HepG2 (cell line): Measurements from ENCODE around the gene C14orf93. TPM values are rescaled to one million over a fixed set of nuclear protein-coding genes. Genes with fewer than 3 reads are reported as not detected.
A peak's percentile ranks its signal among the peaks of the same experiment; 100 is the strongest.

ENCODE experiments used
- FUBP1 ChIP-seq: sonication (generic); formaldehyde crosslinking; IDR thresholded peaks from 2 replicates; pipeline ENCODE4 v1.5.1; 2020; ENCODE audit warnings: missing genetic modification reagents, mild to moderate bottlenecking, borderline replicate concordance
- GLI4 ChIP-seq: sonication (generic); formaldehyde crosslinking; IDR thresholded peaks from 2 replicates; pipeline ENCODE4 v1.5.1; 2020; ENCODE audit warnings: missing genetic modification reagents, mild to moderate bottlenecking, moderate library complexity, borderline replicate concordance
- MAFG ChIP-seq: sonication (generic); formaldehyde crosslinking; IDR thresholded peaks from 2 replicates; pipeline ENCODE4 v1.5.1; 2020; ENCODE audit warnings: mild to moderate bottlenecking, missing genetic modification reagents
- MTF1 ChIP-seq: sonication (generic); formaldehyde crosslinking; IDR thresholded peaks from 2 replicates; pipeline ENCODE4 v1.5.0; 2020; ENCODE audit warnings: missing genetic modification reagents
- NFYC ChIP-seq: IDR thresholded peaks from 2 replicates; pipeline ENCODE4 v1.6.1; 2016; ENCODE audit warnings: missing genetic modification reagents, missing compliant biosample characterization
- TMF1 ChIP-seq: sonication (generic); formaldehyde crosslinking; IDR thresholded peaks from 2 replicates; pipeline ENCODE4 v1.8.1; 2022; ENCODE audit warnings: low read depth, missing genetic modification reagents
- ZC3H4 ChIP-seq: sonication (generic); formaldehyde crosslinking; IDR thresholded peaks from 2 replicates; pipeline ENCODE4 v1.4.0; 2020; ENCODE audit warnings: missing genetic modification reagents, borderline replicate concordance
- ZNF225 ChIP-seq: sonication (generic); formaldehyde crosslinking; IDR thresholded peaks from 2 replicates; pipeline ENCODE4 v1.4.0; 2020; ENCODE audit warnings: mild to moderate bottlenecking, missing genetic modification reagents
- ZNF232 ChIP-seq: sonication (generic); formaldehyde crosslinking; IDR thresholded peaks from 2 replicates; pipeline ENCODE4 v1.4.0; 2020; ENCODE audit warnings: missing genetic modification reagents, borderline replicate concordance
- ZNF574 ChIP-seq: sonication (generic); formaldehyde crosslinking; IDR thresholded peaks from 2 replicates; pipeline ENCODE4 v1.4.0; 2020; ENCODE audit warnings: missing genetic modification reagents
- ZNF687 ChIP-seq: sonication (generic); formaldehyde crosslinking; IDR thresholded peaks from 2 replicates; pipeline ENCODE4 v1.5.1; 2020; ENCODE audit warnings: mild to moderate bottlenecking, missing genetic modification reagents, moderate library complexity
- polyA plus RNA-seq, 8 experiments: library from polyadenylated mRNA; depleted of rRNA in 3 of 8; stranded (reverse) in 7 of 8; unstranded in 1 of 8; fragments of >200 nt; fragmentation: Illumina TruSeq in 4 of 8; extraction: Trizol in 4 of 8; gene quantifications; 2 replicates each; pipeline versions ENCODE4 v1.2.1 to v1.2.3, GENCODE V29; 2011 to 2016; ENCODE audit warnings: low read depth in 4 of 8, missing spikeins in 1 of 8, mixed read lengths in 1 of 8; ENCODE audit not compliant: insufficient read depth in 1 of 8
- total RNA-seq, 5 experiments: library from RNA; depleted of rRNA; stranded (reverse); fragments of >200 nt; fragmentation: Illumina TruSeq; extraction: Trizol; gene quantifications; 2 replicates each; pipeline ENCODE4 v1.2.3, GENCODE V29; 2016; ENCODE audit warnings: low read depth in 1 of 5
- TF ChIP-seq, protein P1 (sequence below): sonication (generic); formaldehyde crosslinking; IDR thresholded peaks from 2 replicates; pipeline ENCODE4 v1.4.0; 2020; ENCODE audit warnings: low read depth, mild to moderate bottlenecking, missing genetic modification reagents
- TF ChIP-seq, protein P2 (sequence below): sonication (generic); formaldehyde crosslinking; IDR thresholded peaks from 2 replicates; pipeline ENCODE4 v1.5.0; 2020; ENCODE audit warnings: missing genetic modification reagents, mild to moderate bottlenecking, borderline replicate concordance
- TF ChIP-seq, protein P3 (sequence below): sonication (generic); formaldehyde crosslinking; IDR thresholded peaks from 2 replicates; pipeline ENCODE4 v1.5.0; 2020; ENCODE audit warnings: mild to moderate bottlenecking, missing genetic modification reagents, borderline replicate concordance

C14orf93 gene
- total and polyA plus RNA-seq, 2 of the 13 experiments (the other 11 are each of a cell fraction or from before 2014, with no cell fraction given): 11.4 to 22.5 TPM

DNA sequence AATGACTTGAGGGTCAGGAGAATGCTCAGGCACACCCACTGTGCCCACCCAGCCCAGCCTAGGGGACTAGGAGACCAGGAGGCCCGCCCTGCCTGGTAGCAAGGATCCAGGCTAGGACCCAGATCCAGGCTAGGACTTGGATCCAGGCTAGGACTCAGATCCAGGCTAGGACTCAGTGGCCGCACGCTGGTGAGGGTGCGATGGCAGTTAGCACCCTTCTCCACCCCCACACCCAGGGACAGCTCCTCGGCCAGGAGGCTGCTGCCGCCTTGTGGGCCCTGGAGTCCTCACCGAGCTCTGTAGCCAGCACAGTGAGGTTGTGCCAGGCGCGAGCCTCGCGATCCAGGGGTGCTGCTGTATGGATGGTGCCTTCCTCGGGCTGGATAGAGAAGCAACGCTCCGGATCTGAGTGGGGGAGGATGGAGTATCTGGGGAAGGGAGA, 42.3 kb upstream of the C14orf93 start (continued):
- TF ChIP-seq ZNF574 (CRISPR knock-in tag) (no peak; the same call in 1 of the 2 replicates), TMF1 (CRISPR knock-in tag) (no peak), ZNF232 (CRISPR knock-in tag) (0 out of 2 replicates have a peak, but pooled peaks have one; percentile 39), MTF1 (CRISPR knock-in tag) (no peak), ZNF687 (peak; percentile 80), GLI4 (CRISPR knock-in tag) (no peak), MAFG (no peak), FUBP1 (CRISPR knock-in tag) (no peak), NFYC (no peak), ZNF225 (peak; percentile 78; the same call in 1 of the 2 replicates), ZC3H4 (CRISPR knock-in tag) (no peak)
- TF ChIP-seq, protein P1, sequence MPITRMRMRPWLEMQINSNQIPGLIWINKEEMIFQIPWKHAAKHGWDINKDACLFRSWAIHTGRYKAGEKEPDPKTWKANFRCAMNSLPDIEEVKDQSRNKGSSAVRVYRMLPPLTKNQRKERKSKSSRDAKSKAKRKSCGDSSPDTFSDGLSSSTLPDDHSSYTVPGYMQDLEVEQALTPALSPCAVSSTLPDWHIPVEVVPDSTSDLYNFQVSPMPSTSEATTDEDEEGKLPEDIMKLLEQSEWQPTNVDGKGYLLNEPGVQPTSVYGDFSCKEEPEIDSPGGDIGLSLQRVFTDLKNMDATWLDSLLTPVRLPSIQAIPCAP: no peak
- TF ChIP-seq, protein P2, sequence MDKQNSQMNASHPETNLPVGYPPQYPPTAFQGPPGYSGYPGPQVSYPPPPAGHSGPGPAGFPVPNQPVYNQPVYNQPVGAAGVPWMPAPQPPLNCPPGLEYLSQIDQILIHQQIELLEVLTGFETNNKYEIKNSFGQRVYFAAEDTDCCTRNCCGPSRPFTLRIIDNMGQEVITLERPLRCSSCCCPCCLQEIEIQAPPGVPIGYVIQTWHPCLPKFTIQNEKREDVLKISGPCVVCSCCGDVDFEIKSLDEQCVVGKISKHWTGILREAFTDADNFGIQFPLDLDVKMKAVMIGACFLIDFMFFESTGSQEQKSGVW (CRISPR knock-in tag): no peak
- TF ChIP-seq, protein P3, sequence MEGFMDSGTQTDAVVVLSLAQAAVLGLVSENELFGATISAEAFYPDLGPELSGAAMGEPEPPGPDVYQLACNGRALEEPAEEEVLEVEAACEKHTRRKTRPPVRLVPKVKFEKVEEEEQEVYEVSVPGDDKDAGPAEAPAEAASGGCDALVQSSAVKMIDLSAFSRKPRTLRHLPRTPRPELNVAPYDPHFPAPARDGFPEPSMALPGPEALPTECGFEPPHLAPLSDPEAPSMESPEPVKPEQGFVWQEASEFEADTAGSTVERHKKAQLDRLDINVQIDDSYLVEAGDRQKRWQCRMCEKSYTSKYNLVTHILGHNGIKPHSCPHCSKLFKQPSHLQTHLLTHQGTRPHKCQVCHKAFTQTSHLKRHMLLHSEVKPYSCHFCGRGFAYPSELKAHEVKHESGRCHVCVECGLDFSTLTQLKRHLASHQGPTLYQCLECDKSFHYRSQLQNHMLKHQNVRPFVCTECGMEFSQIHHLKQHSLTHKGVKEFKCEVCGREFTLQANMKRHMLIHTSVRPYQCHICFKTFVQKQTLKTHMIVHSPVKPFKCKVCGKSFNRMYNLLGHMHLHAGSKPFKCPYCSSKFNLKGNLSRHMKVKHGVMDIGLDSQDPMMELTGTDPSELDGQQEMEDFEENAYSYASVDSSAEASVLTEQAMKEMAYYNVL: no peak
